Hepatocyte (in vitro differentiated cells): ENCODE data around the gene ALB.

Experiments
- EZH2 ChIP-seq: fragments of 200-600 bp; sonication (generic); IDR thresholded peaks from 2 replicates; pipeline ENCODE4 v1.6.1; 2016; ENCODE audit warnings: antibody characterized with exemption, mild to moderate bottlenecking, borderline replicate concordance
- EZH2phosphoT487 ChIP-seq: fragments of 200-600 bp; sonication (generic); IDR thresholded peaks from one replicate; pipeline ENCODE4 v1.6.1; 2018; ENCODE audit warnings: antibody characterized with exemption, mild to moderate bottlenecking, low read depth, moderate library complexity; ENCODE audit not compliant: unreplicated experiment, severe bottlenecking
- TF ChIP-seq, protein P1 (sequence below): fragments of 200-600 bp; sonication (generic); IDR thresholded peaks from 2 replicates; pipeline ENCODE4 v1.5.1; 2016; ENCODE audit warnings: antibody characterized with exemption, mild to moderate bottlenecking; ENCODE audit not compliant: poor library complexity

DNA sequence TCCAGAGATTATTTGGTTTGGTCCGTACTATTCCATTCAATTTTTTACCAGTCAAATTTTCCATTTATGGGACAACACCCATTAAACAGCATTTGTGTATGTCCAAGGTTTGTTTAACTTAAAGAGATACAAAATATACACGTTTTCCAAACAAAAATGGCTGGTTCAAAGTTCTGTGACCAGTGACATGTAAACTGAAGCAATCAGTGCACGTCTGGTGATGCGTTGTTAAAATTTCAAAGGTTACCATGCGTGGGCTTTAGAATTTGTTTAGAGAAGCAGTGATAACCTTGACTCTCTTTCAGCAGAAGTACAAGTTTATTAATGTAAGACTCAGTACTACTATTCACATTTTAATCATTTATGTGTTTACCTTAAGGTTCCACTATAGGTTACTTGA is 25.2 kb upstream of the ALB start:
- TF ChIP-seq, protein P1, sequence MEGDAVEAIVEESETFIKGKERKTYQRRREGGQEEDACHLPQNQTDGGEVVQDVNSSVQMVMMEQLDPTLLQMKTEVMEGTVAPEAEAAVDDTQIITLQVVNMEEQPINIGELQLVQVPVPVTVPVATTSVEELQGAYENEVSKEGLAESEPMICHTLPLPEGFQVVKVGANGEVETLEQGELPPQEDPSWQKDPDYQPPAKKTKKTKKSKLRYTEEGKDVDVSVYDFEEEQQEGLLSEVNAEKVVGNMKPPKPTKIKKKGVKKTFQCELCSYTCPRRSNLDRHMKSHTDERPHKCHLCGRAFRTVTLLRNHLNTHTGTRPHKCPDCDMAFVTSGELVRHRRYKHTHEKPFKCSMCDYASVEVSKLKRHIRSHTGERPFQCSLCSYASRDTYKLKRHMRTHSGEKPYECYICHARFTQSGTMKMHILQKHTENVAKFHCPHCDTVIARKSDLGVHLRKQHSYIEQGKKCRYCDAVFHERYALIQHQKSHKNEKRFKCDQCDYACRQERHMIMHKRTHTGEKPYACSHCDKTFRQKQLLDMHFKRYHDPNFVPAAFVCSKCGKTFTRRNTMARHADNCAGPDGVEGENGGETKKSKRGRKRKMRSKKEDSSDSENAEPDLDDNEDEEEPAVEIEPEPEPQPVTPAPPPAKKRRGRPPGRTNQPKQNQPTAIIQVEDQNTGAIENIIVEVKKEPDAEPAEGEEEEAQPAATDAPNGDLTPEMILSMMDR, result no peak
- TF ChIP-seq EZH2, result no peak
- TF ChIP-seq EZH2phosphoT487, result no peak
